HCT116 (cell line): ENCODE measurements around the gene APOL6. TPM values are rescaled to one million over a fixed set of nuclear protein-coding genes. Genes with fewer than 3 reads are reported as not detected.

Experiments
- ATAC-seq: fragments of 200-7000 bp; cut with Tn5 transposase; 2 replicates; pipeline ENCODE4 v1.9.1; 2020; ENCODE audit warnings: mild to moderate bottlenecking, moderate library complexity
- BruUV-seq: library from RNA; stranded (reverse); fragments of 400-500 nt; replicated peaks from 2 replicates; lab custom pipeline; 2021; lab: Mats Ljungman, UMichigan
- CTCF ChIA-PET: fragments of 300-600 bp; sonication (Branson Sonifier 250); formaldehyde crosslinking; loops from one replicate; lab custom pipeline; 2021; ENCODE audit warnings: antibody characterized with exemption; lab: Charles Lee
- POLR2A ChIA-PET: fragments of 300-600, 350-600 bp; sonication (Branson Sonifier 250); formaldehyde crosslinking; loops from one replicate; lab custom pipeline; 2021; ENCODE audit warnings: antibody characterized with exemption; lab: Charles Lee
- RAD21 ChIA-PET, 2 experiments: fragments of 300-600 bp; sonication (Branson Sonifier 250); formaldehyde crosslinking; loops; one replicate each; lab custom pipeline; 2023; ENCODE audit warnings: low total read pairs in 2 of 2; ENCODE audit not compliant: uncharacterized antibody in 2 of 2, unreplicated experiment in 2 of 2, low non-redundant PET in 1 of 2; lab: Charles Lee
- DNase-seq: peaks from one replicate; pipeline ENCODE4 v3.0.0-alpha.2; 2010; ENCODE audit warnings: low read depth, low spot score
- H2AFZ ChIP-seq: fragments of 200-600 bp; shearing (Covaris generic), sonication (generic); 2 replicates; pipeline ENCODE4 v1.6.1; 2017; ENCODE audit warnings: low read depth, mixed run types, mixed read lengths, antibody characterized with exemption, low read length; ENCODE audit not compliant: poor library complexity, severe bottlenecking
- H3K27ac ChIP-seq: 2 replicates; pipeline ENCODE4 v1.5.1; 2012; ENCODE audit warnings: low read depth, low read length
- H3K27me3 ChIP-seq: fragments of 200-600 bp; sonication (generic); 2 replicates; pipeline ENCODE4 v1.6.1; 2016; ENCODE audit warnings: mixed run types, low read length, mixed read lengths; ENCODE audit not compliant: insufficient read depth
- H3K36me3 ChIP-seq, 2 experiments: fragments of 200-500 bp in 1 of 2; fragments of 200-600 bp in 1 of 2; sonication (Bioruptor generic) in 1 of 2; sonication (generic) in 1 of 2; 2 replicates each; pipeline versions ENCODE4 v1.5.1 to v1.6.1; 2014 to 2016; ENCODE audit warnings: low read length in 2 of 2, inconsistent platforms in 1 of 2, mixed read lengths in 1 of 2, mixed run types in 1 of 2; ENCODE audit not compliant: insufficient read depth in 2 of 2, control insufficient read depth in 1 of 2
- H3K4me1 ChIP-seq, 2 experiments: fragments of 200-600 bp in 1 of 2; sonication (generic) in 1 of 2; 2 replicates each; pipeline versions ENCODE4 v1.5.1 to v1.6.1; 2012 to 2017; ENCODE audit warnings: low read length in 2 of 2, inconsistent platforms in 1 of 2, mild to moderate bottlenecking in 1 of 2, mixed read lengths in 1 of 2, mixed run types in 1 of 2, moderate library complexity in 1 of 2; ENCODE audit not compliant: insufficient read depth in 2 of 2, control insufficient read depth in 1 of 2
- H3K4me2 ChIP-seq: fragments of 200-600 bp; sonication (generic); 2 replicates; pipeline ENCODE4 v1.6.1; 2017; ENCODE audit warnings: mixed run types, low read length, mixed read lengths
- H3K4me3 ChIP-seq, 2 experiments: fragments of 200-600 bp in 1 of 2; sonication (generic) in 1 of 2; replicated peaks in 1 of 2; 2 replicates each; pipeline ENCODE4 v1.5.1; 2011 to 2016; ENCODE audit warnings: low read length in 2 of 2, control low read depth in 1 of 2, low read depth in 1 of 2, mild to moderate bottlenecking in 1 of 2, mixed read lengths in 1 of 2, mixed run types in 1 of 2
- H3K79me2 ChIP-seq: fragments of 200-600 bp; sonication (generic); 2 replicates; pipeline ENCODE4 v1.6.1; 2017; ENCODE audit warnings: mild to moderate bottlenecking, mixed run types, low read length, moderate library complexity, mixed read lengths; ENCODE audit not compliant: insufficient read depth
- H3K9ac ChIP-seq: fragments of 200-600 bp; sonication (generic); 2 replicates; pipeline ENCODE4 v1.6.1; 2016; ENCODE audit warnings: low read length, mixed read lengths
- H3K9me2 ChIP-seq: fragments of 200-600 bp; sonication (generic), shearing (Covaris generic); 2 replicates; pipeline ENCODE4 v1.6.1; 2017; ENCODE audit warnings: mixed run types, mild to moderate bottlenecking, moderate library complexity; ENCODE audit not compliant: insufficient read depth
- H3K9me3 ChIP-seq, 2 experiments: fragments of 200-500 bp in 1 of 2; fragments of 200-600 bp in 1 of 2; sonication (Bioruptor generic) in 1 of 2; sonication (generic) in 1 of 2; 2 replicates each; pipeline ENCODE4 v1.6.1; 2014 to 2017; ENCODE audit warnings: low read length in 2 of 2, mixed read lengths in 2 of 2, inconsistent platforms in 1 of 2, low read depth in 1 of 2, mild to moderate bottlenecking in 1 of 2, mixed run types in 1 of 2, moderate library complexity in 1 of 2; ENCODE audit not compliant: control insufficient read depth in 1 of 2, insufficient read depth in 1 of 2
- H4K20me1 ChIP-seq: fragments of 200-600 bp; sonication (generic), shearing (Covaris generic); 2 replicates; pipeline ENCODE4 v1.6.1; 2017; ENCODE audit warnings: mixed run types, mild to moderate bottlenecking, moderate library complexity; ENCODE audit not compliant: insufficient read depth
- EGR1 ChIP-seq: IDR thresholded peaks from 2 replicates; pipeline ENCODE4 v1.6.1; 2012; ENCODE audit warnings: low read depth
- EZH2phosphoT487 ChIP-seq: fragments of 200-600 bp; IDR thresholded peaks from 2 replicates; pipeline ENCODE4 v1.6.1; 2018; ENCODE audit warnings: antibody characterized with exemption, borderline replicate concordance
- JUND ChIP-seq: IDR thresholded peaks from 2 replicates; pipeline ENCODE4 v1.6.1; 2012
- POLR2AphosphoS5 ChIP-seq: IDR thresholded peaks from 2 replicates; pipeline ENCODE4 v1.6.1; 2011; ENCODE audit warnings: mild to moderate bottlenecking, low read depth, low read length, moderate library complexity
- SIN3A ChIP-seq: IDR thresholded peaks from 2 replicates; pipeline ENCODE4 v1.6.1; 2012; ENCODE audit warnings: low read depth
- TCF7L2 ChIP-seq: IDR thresholded peaks from 2 replicates; pipeline ENCODE4 v1.7.0; 2011; ENCODE audit warnings: borderline replicate concordance, inconsistent platforms; ENCODE audit not compliant: insufficient read depth, insufficient read length; ENCODE audit errors: extremely low read depth
- YY1 ChIP-seq: IDR thresholded peaks from 2 replicates; pipeline ENCODE4 v1.6.1; 2011; ENCODE audit warnings: low read length, low read depth, moderate library complexity, mild to moderate bottlenecking; ENCODE audit not compliant: insufficient replicate concordance; ENCODE audit errors: extremely low read depth
- ZNF274 ChIP-seq: fragments of 200-500 bp; sonication (Bioruptor generic); IDR thresholded peaks from 2 replicates; pipeline ENCODE4 v1.6.1; 2014; ENCODE audit warnings: mild to moderate bottlenecking, low read depth, low read length, inconsistent platforms
- intact Hi-C: fragments of 100-400 bp; cut with micrococcal nuclease; formaldehyde crosslinking; loops from 2 replicates; pipeline ENCODE4 v1.10.0; 2022
- total RNA-seq: library from RNA; stranded (reverse); gene quantifications from one replicate; pipeline ENCODE4 v1.2.1, GENCODE V29; 2021; ENCODE audit not compliant: unreplicated experiment
- TF ChIP-seq, protein P1 (sequence below): IDR thresholded peaks from 2 replicates; pipeline ENCODE4 v1.6.1; 2012
- TF ChIP-seq, protein P2 (sequence below), 3 experiments: fragments of 200-600 bp in 1 of 3; sonication (generic) in 1 of 3; IDR thresholded peaks in 2 of 3; conservative IDR thresholded peaks in 1 of 3; 2 replicates each; pipeline ENCODE4 v1.5.1; 2012 to 2017; ENCODE audit warnings: low read depth in 2 of 3, low read length in 2 of 3, antibody characterized with exemption in 1 of 3, borderline replicate concordance in 1 of 3, control low read depth in 1 of 3, mild to moderate bottlenecking in 1 of 3, mixed read lengths in 1 of 3, mixed run types in 1 of 3, moderate library complexity in 1 of 3; ENCODE audit not compliant: insufficient read depth in 1 of 3
- TF ChIP-seq, protein P3 (sequence below): IDR thresholded peaks from 2 replicates; pipeline ENCODE4 v1.6.1; 2012
- TF ChIP-seq, protein P4 (sequence below): IDR thresholded peaks from 2 replicates; pipeline ENCODE4 v1.6.1; 2012; ENCODE audit warnings: low read depth

The APOL6 gene
- total RNA-seq, 1 experiment from 2014 or later = 0.84 TPM

DNA sequence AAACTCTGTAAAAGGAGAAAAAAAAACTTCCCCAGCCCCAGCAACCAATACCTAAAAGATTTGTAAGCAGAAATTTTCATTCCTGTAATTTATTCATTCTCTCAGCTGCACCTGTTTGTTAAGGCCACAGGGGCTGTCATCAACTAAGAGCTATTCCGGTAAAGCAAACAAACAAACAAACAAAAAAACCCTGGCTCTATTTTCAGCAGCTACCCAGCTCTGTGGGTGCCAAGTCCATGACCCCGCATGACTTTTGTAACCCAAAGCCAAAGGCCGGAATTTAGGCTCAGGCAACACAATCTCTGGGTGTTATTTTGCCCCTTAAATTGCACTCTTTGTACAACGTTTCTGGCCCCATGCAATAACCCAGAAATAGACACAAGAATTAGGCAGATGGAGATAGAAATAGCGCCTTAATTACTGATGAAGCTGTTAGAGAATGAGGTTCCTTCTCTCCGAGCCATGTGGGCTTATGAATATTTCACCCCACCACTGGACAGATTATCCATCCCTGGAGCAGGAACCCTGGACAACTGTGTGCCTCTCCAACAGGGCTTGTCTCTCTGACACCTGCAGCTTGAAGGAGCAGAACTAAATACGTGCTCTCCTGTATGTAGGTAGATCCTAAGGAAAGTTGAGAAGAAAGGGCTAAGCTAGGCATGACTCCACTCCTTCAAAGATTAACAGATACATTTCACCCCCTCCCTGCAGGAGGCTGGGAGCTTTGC lies 29.4 kb downstream of the APOL6 start:
- Histone ChIP-seq H3K27ac (no peak overlapping the region), H3K79me2 (no peaks in the 10 kb centered on the region), H2AFZ (no peak overlapping the region), H3K9me3 (no peaks in the 10 kb centered on the region; a peak in 1 of 4 replicates), H3K9me2 (no peaks in the 10 kb centered on the region), H3K4me1 (no peaks in the 10 kb centered on the region), H3K36me3 (no peaks in the 10 kb centered on the region), H3K27me3 (no peaks in the 10 kb centered on the region), H3K4me2 (no peak overlapping the region), H3K9ac (no peak overlapping the region), H4K20me1 (no peaks in the 10 kb centered on the region), H3K4me3 (no peak overlapping the region)
- intact Hi-C loops = no loop called here
- ChIA-PET POLR2A (no interaction called here), CTCF (interaction anchor here (1.0 kb wide), 1 partner anchor 388 kb away, joined by 3 read pairs; no protein-coding TSS in a partner anchor), RAD21 (no interaction called here)
- ATAC-seq (no peak), DNase-seq (no peak)
- BruUV-seq = no TSS peak
- TF ChIP-seq JUND = no peak
- TF ChIP-seq, protein P1, sequence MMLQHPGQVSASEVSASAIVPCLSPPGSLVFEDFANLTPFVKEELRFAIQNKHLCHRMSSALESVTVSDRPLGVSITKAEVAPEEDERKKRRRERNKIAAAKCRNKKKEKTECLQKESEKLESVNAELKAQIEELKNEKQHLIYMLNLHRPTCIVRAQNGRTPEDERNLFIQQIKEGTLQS = no peak

DNA sequence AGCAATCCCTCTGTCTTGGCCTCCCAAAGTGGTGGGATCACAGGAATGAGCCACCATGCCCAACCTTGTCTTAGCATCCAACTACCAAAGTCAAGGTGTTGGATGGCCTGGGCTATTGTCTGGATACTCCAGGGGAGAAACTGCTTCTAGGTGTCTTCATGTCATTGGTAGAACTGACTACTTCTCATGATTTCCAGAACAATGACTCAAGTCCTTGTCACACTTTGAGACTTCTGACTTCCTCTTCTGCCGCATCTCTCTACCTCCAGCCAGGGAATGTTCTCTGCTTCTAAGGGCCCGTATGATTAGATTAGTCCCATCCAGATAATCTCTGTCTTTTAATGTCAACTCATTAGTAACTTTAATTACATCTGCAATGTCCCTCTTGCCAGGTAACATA lies 30.6 kb downstream of the APOL6 start:
- Histone ChIP-seq H3K27ac (no peak overlapping the region), H3K9me3 (no peaks in the 10 kb centered on the region; a peak in 1 of 4 replicates), H3K9me2 (no peaks in the 10 kb centered on the region), H3K4me1 (no peaks in the 10 kb centered on the region), H2AFZ (no peak overlapping the region), H3K27me3 (no peaks in the 10 kb centered on the region), H4K20me1 (no peaks in the 10 kb centered on the region), H3K4me2 (no peak overlapping the region), H3K4me3 (no peak overlapping the region), H3K9ac (no peak overlapping the region), H3K36me3 (no peaks in the 10 kb centered on the region), H3K79me2 (no peaks in the 10 kb centered on the region)
- ChIA-PET RAD21 (no interaction called here), CTCF (interaction anchor here (1.0 kb wide), 1 partner anchor 387 kb away, joined by 3 read pairs; no protein-coding TSS in a partner anchor), POLR2A (no interaction called here)
- ATAC-seq = no peak
- no peak for DNase-seq
- intact Hi-C loops = no loop called here
- no TSS peak for BruUV-seq
- no peak for TF ChIP-seq TCF7L2
- no peak for TF ChIP-seq SIN3A
- TF ChIP-seq, protein P2, sequence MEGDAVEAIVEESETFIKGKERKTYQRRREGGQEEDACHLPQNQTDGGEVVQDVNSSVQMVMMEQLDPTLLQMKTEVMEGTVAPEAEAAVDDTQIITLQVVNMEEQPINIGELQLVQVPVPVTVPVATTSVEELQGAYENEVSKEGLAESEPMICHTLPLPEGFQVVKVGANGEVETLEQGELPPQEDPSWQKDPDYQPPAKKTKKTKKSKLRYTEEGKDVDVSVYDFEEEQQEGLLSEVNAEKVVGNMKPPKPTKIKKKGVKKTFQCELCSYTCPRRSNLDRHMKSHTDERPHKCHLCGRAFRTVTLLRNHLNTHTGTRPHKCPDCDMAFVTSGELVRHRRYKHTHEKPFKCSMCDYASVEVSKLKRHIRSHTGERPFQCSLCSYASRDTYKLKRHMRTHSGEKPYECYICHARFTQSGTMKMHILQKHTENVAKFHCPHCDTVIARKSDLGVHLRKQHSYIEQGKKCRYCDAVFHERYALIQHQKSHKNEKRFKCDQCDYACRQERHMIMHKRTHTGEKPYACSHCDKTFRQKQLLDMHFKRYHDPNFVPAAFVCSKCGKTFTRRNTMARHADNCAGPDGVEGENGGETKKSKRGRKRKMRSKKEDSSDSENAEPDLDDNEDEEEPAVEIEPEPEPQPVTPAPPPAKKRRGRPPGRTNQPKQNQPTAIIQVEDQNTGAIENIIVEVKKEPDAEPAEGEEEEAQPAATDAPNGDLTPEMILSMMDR (IDR thresholded peaks at IDR 0.05 in 2 of 3, conservative IDR thresholded peaks at IDR 0.05 in 1 of 3; ENCODE audit: borderline replicate concordance in 1 of 3, insufficient read depth in 1 of 3, low read depth in 2 of 3, low read length in 2 of 3) = no peak
- no peak for TF ChIP-seq YY1
- TF ChIP-seq, protein P3, sequence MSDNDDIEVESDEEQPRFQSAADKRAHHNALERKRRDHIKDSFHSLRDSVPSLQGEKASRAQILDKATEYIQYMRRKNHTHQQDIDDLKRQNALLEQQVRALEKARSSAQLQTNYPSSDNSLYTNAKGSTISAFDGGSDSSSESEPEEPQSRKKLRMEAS = no peak
- no peak for TF ChIP-seq ZNF274
- TF ChIP-seq, protein P1 = no peak
- TF ChIP-seq, protein P4, sequence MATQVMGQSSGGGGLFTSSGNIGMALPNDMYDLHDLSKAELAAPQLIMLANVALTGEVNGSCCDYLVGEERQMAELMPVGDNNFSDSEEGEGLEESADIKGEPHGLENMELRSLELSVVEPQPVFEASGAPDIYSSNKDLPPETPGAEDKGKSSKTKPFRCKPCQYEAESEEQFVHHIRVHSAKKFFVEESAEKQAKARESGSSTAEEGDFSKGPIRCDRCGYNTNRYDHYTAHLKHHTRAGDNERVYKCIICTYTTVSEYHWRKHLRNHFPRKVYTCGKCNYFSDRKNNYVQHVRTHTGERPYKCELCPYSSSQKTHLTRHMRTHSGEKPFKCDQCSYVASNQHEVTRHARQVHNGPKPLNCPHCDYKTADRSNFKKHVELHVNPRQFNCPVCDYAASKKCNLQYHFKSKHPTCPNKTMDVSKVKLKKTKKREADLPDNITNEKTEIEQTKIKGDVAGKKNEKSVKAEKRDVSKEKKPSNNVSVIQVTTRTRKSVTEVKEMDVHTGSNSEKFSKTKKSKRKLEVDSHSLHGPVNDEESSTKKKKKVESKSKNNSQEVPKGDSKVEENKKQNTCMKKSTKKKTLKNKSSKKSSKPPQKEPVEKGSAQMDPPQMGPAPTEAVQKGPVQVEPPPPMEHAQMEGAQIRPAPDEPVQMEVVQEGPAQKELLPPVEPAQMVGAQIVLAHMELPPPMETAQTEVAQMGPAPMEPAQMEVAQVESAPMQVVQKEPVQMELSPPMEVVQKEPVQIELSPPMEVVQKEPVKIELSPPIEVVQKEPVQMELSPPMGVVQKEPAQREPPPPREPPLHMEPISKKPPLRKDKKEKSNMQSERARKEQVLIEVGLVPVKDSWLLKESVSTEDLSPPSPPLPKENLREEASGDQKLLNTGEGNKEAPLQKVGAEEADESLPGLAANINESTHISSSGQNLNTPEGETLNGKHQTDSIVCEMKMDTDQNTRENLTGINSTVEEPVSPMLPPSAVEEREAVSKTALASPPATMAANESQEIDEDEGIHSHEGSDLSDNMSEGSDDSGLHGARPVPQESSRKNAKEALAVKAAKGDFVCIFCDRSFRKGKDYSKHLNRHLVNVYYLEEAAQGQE = no peak
- TF ChIP-seq POLR2AphosphoS5 = no peak
- no peak for TF ChIP-seq EZH2phosphoT487
- TF ChIP-seq EGR1 = no peak
